ENCODE results near the gene RADIL.

Gene RADIL

DNA sequence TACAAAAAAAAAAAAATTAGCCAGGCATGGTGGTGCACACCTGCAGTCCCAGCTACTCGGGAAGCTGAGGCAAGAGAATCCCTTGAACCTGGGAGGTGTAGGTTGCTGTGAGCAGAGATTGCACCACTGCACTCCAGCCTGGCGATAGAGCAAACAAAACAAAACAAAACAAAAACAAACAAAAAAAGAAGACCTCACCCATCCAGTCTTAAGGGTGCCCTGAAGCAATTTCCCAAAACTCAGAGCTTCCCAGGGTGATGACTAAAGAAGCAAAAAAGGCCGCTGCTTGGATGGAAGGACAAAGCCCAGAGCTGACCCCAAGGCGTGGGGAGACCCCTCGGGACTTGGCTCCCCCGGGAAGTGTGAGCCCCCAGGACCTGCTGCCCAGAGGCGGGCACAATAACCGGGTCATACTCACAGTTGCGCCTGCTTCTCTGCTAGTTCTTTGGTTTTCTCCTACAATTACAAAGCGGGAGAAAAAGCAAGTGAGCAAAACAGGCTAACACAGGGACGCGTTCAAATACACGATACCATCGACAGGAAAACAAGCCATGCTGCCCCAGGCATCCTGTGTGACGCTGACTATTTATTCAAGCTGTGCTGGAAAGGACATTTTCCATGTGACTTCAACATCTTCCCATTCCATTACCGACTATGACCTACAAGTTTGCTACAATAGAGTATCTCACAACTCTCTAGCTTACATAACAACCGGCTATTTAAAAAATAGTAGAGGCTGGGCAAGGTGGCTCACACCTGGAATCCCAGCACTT, 51.6 kb downstream of the RADIL start:
- no peak for DNase-seq

DNA sequence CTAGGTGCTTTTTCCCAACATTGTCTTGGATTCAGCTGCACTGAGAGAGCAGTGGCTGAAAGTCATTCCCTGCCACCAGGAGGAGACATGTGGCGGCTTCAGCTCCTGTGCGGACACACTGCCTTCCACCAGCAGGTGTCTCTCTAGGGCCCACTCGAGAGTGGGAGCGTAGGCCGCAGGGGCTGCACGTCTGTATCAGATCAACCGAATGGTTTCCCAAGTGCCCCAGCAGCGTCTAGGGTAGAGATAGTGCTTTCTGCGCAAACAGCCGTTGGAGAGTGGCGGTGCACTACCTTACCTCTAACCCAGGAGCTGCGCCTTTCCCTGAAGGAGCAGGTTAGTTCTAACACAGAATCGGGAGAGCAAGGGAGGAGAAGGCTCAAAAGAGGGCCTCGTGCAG, 53.3 kb downstream of the RADIL start:
- DNase-seq = peak; percentile 92 to 93

DNA sequence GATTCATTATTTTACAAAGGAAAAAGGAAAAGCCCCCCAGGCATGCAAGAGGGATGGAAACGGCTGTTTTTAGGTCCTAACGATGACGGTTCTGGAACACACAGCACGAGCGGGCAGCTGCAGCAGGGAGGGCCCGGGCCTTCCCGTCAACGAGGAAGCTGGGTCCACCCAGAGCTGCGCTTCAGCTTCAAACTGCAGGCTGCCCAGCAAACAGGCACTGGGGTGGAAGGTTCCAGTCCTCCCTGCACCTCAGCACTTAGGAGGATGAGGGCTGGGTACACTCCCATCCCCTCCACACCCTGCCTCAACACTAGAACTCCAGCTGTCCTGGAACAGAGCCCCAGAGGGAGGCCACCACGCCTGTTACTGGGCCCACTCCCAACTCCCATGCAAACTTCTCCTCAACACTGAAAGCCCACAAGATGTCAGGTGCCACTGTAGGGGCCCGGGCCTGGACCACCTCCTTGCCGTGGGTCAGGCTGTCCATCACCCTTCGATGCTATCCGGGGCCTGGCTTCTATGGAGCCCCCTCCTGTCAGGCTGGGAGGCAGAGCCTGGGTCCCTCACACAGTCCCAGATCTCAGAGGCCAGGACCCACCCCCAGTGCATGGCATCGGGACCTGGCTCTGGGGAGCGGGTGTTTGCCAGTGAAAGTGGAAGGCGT, 54.7 kb downstream of the RADIL start:
- no peak for DNase-seq

DNA sequence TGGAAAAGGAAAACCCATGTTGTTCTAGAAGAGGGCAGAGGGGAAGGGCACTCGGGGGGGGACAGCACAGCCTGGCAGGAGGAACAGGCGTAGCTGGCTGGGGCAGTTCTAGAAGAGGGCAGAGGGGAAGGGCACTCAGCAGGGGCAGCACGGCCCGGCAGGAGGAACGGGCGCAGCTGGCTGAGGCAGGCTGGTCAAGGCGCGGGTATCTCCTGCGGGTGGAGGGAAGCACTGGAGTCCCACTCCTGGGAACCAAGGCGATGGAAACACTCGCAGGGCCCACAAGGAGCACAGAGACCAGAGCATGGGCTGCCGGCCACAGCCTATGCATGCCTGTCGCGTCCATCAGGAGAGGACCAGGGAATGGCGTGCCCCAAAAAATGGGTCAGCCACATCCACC, 58.4 kb downstream of the RADIL start:
- no peak for DNase-seq

DNA sequence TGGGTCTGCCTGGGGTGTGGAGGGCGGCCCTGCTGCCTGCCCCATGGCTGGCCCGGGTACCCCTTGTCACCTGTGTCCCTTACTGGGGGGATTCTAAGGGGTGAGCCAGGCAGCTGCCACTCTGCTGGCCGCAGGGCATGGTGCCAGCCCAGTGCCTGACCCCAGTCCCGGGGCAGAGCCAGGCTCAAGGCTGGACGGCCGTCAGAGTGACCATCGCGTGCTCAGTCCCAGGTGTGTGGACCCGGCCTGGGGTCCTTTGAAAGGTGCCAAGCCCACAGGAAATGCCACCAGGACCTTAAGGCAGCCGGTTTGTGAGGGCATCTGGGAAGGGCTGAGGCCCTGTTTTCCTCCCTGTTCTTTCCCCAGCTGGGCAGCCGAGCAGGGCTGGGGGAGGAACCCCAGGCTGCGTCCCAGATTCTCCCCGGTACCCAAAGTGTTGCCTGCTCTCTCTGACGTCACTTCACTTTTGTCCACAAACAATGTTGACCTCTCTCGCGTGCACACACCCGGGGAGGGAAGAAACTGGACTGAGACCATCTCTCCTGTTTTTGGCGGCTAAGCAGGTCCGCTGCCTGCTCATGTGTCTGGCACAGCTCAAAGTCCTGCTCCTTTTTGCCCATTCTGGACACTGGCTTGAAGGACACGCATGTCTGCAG, 59.3 kb downstream of the RADIL start:
- DNase-seq = peak in 1 of 2 experiments; percentile 29

DNA sequence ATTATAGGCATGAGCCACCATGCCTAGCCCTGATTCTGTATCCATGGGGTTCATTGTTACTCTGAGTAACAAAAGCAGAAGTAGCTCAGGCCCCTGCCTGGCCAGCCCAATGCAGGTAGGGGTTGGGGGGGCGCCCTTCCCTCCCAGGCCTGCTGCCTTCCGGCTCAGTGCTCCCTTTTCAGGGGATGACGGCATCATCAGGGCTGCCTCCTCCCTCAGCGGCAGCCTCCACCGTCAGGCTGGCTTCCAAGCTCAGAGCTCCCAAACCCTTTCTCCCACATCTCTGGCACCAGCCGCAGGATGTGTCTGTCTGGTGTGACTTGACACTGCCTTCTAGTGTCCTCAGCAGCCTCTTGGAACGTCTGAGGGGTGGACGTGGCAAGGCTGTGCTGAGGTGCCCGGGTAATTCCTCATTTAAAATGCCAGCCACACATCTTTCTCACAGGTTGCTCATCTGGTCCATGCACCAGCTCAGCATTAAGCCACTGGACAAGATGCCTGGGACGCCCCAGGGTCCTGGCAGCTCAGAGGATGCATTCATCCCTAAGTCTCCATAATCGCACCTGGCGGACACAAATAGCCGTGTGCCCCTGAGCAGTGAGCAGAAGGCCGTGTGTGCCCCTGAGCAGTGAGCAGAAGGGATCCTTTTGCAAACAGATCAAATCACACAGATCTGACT, 59.9 kb downstream of the RADIL start:
- no peak for DNase-seq

DNA sequence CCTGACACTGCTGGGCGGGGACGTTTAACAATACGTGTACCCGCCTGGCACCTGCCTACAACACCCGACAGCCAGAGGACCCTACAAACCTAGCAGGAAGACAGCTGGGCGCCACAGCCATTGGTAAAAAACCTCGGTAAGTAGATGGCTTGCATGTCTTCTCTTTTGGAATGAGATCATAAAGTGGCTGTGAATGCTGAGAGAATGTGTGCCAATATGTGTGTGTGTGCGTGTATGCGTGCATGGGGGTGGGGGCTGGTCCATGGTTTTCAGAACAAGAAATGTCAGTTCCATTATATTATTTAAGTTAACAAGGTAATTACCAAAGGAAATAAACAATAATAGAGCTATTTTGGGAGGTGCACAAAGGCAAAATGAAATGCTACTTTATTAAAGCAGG, 60.8 kb downstream of the RADIL start:
- DNase-seq = no peak

DNA sequence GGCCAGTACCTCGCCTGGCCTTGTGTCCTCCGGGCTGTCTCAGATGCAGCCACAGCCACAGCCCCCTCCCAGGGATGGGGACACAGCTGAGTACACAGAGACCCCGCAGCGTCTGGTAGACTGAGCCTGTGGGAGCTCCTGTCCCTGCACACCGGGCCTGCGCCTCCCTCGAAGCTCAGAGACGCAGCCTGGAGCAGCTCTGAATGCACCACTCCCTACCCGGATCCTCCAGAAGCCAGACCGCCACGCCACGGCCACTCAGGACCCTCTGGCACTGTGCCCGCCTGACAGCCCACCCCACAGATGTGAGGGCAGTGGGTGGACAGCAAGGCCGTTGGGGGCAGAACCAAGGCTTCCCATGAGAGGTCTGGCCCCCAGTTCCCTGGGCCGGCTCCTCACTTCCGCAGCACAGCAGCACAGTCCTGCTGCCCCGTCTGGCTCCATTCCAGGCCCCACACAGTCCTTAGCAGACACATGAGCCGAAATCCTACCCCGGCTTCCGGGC, 62.5 kb downstream of the RADIL start:
- no peak for DNase-seq

DNA sequence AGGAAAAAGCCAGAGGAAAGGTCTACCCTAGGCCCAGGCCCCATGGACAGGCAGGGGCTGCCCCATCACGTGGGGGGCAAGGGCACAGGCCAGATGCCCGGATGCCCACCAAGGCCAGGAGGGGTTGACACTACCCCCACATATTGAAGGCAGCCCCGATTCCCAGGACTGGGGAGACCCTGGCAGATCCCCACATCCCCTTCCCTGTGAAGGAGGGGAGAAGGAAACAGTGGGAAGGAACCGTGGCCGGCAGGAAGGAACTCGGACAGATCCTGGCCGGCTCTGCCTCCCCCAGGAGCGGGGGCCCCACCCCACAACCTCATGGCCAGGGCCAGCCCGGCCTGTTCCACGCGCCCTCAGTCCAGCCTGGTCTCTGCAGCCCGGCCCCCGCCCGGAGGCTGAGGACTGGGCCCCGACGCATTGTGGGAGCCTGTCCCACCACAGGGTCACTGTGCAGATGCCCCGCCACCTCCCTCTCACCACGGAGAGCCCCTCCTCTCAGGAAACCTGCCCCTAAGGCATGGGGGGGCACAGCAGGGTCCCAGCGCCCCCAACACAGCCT, 63.0 kb downstream of the RADIL start:
- DNase-seq = no peak

DNA sequence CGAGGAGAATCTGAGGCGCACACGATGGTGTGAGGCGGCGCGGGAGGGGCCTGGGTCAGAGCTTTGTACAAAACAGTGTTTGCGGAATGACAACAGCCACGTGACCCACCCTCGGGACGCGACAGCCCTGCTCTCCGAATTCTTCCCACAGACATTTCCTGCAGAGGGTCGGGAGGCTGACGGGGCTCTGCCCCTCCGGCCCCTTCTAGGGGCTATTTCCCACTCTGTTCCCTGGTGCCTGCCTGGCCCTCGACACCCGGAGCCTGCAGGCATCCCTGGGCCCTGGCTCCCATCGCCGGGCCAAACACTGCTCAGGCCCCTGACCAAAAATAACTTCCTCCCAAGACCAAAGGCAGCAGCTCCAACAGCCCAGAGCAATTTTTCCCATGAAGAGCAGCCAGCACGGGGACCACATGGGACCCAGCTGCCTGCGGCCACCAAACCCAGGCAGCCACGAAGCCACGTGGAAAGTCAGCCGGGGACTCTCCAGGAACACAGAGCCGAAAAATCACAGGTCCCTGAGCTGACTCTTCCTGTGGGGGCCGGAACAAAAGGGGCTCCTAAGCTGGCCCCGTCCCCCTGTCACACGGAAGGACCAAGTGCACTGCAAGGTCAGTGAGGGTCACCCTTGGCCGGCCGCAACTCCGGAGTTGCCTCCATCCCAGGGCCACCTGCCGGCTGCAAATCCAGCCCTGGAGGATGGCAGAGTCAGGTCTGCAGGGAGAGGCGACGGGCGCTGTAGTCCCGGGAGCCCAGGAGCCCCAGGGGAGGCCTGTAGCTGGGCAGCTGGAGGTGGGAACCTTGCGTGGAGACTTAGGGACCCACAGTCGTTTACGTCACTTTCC, 63.7 kb downstream of the RADIL start:
- DNase-seq = no peak

DNA sequence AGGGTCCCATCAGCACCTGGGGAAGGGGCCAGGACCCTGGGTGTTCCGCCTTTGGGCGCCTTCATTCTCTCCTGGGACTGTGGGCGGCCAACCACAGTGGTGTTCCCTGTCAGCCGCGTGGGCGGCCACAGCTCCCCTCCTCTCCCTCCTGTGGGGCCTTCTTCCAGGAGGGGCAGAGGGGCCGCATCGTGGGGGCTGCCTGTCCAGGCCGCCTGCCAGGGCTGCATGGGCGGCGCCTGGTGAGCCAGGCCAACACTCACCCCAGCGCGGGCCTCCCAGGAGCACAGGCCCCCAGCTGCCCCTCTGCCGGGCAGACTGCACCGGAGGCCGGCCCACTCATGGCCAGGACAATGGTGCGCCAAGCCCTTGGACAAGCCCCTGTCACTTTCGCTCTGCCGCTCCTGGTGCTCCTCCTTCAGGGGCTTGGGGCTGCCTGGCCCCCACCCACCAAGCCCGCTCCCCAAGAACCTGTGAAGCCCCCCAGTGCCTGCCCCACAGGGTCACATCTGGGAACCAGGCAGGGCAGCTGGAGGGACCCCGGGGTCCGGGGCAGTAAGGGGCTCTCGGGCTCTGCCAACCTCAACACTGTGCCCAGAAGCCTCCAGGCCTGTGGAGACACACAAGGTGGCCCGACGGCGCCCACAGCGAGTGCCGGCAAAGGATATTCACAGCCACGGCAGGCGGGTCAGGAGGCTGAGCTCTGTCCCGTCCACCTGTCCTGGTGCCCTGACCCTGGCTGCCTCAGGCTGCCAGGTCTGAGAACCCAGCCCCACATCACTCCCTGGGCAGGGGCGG, 65.3 kb downstream of the RADIL start:
- no peak for DNase-seq

DNA sequence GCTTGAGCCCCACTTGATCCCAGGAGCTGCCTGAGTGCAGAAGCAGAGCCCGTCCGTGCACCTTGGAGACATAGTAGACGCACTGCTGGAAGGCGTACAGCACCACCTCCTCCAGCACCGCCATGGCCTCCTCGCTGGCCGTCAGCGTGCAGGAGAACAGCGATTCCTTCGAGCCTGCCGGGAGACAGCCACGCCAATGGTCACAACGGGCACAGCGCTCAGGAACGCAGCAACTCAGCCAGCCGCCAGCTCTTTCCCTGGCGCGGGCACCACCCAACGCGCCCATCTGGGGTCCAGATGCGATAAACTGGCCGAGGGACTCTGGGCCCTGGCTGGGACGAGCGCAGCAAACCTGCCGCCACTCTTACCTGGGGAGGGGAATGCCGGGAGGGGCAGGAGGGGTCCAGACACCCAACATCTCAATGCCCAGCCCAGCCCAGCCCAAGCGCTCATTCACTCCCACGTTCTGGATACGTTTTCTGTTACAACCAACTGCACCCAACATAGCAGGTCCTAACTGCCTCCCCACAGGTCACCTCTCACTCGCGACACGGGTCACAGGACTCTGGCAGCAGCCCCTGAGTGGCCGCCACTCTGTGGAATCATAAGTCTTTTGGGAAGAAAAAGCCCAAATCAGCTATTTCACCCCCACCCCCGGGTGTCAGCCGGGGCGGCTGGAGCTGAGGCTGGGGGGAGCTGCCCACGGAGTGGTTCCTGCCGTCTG, 66.2 kb downstream of the RADIL start:
- no peak for DNase-seq

DNA sequence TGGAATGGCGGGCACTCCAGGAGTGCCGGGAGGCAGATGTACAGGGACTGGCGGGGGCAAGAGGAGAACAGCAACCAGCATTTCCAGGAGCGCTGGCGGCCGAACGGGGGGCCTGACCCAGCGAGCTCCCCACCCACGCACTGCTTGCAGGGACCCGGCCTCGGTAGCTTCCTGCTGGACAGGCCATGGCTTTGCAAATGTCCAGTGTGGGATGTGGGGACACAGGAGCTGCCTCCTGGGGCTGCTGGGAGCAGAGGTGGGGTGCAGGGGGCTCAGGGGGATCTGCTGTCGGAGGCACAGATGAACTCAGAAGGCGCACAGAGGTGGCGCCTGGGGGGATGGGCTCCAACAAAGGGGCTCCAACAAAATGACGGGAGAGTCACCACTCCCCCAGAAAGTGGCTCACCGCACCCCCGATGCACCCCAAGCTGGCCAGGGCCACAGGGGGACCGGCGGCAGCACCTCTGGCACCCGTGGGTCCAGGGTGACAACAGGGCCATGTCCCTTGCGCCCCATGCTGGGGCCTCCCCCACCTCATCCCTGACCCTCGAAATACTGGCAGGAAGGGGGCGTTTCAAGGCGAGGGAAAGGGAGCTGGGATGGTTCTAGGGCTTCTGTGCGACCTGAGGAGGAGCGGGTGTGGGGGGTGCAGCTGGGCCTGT, 67.0 kb downstream of the RADIL start:
- no peak for DNase-seq

DNA sequence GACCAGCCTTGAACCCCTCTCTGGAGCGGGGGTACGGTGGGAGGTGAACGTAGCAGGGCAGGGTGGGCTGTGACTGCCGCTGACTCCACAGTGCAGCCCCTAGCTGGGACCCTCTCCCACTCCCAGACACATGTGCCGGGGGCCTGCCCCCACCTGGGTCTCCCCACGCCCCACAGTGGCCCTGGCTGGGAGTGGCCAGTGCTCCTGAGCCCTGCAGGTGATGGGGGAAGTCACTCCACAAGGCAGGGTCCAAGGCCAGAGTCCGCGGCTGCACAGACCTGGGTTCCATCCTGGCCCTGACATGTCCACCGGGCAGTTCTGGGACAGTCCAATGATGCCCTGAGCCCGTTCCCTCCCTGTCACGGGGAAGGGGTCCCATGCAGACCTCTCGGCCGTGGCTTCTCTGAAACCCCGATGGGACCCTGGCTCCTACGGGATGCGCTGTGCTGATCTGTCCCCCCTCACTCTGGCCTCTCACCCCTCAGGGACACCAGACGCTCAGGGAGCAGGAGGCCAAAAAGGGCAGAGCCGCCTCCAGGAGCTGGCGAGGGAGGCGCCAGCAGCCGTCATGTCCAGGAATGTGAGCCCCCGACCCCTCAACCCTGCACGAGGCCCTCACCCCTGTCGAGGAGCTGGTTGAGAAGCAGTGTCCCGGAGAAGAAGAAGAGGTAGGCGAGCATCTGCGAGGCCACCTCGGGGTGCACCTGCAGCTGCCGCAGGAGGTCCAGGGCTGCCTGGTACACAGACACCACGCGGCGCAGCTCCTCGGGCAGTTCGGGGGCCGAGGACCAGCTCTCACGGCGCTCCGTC, 67.7 kb downstream of the RADIL start:
- DNase-seq = no peak

DNA sequence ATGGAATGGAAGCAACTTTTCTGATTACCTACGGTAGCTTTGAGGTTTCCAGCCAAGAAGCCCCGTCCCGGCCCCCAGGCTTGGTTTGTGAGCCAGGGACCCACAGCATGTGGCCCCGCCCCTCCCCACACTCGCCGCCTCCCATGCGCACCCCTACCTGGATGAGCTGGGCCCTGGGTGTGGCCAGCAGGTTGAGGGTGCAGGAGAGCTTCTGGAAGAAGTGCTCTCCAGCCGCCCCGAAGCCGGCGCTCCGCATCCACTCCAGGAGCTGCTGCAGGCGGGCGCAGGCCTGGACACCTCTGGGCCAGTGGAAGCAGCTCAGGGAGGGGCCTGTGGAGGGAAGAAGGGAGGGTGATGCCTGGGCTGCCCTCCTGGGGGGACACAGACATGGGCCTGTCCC, 68.4 kb downstream of the RADIL start:
- no peak for DNase-seq

DNA sequence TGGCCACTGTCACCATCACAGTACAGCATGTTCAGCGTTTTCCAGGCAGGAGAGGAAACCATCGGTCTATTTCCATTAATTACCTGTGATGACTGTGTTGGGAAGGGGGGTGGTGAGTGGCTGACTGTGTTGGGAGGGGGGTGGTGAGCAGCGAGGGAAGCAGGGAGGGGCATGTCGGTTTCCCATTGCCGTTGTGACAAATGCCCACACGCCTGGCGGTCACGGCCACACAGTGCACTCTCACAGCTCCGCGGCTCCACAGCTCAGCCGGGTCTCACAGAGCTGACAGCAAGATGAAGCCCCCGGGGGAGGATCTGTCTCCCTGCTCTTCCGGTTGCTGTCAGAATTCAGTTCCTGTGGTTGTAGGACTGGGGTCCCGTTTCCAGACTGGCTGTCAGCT, 69.1 kb downstream of the RADIL start:
- DNase-seq = no peak

DNA sequence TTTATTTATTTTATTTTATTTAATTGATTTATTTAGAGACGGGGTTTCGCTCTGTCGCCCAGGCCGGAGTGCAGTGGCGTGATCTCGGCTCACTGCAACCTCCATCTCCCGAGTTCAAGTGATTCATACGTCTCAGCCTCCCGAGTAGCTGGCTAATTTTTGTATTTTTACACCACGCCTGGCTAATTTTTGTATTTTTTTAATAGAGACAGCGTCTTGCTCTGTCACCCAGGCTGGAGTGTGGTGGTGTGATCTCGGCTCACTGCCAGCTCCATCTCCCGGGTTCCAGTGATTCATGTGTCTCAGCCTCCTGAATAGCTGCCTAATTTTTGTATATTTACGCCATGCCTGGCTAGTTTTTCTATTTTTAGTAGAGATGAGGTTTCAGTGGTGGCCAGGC, 73.8 kb downstream of the RADIL start:
- DNase-seq = no peak

DNA sequence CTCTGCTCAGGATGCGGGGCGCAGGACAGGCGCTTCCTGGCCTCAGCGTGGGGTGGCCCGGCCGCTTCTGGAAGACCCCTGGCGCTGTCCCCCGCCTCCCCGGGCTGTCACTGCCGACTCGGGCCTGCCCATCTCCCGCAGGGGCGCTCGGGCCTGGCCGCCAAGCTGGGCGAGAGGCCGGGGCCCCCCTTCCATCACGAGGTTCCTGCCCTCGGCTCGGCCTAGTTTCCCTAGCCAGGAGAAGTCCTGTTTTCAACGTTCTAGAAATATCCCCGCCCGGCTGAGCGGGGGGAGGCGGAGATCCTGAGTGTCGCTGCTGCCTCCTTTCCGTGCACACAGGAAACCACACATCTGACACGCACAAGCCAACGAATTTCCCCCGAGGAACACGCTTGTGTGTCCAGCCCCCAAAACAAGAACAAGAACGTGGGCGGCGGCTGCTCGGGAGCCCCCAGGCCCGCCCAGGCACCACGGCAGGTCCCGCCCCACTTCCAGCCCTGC, 74.4 kb downstream of the RADIL start:
- no peak for DNase-seq

DNA sequence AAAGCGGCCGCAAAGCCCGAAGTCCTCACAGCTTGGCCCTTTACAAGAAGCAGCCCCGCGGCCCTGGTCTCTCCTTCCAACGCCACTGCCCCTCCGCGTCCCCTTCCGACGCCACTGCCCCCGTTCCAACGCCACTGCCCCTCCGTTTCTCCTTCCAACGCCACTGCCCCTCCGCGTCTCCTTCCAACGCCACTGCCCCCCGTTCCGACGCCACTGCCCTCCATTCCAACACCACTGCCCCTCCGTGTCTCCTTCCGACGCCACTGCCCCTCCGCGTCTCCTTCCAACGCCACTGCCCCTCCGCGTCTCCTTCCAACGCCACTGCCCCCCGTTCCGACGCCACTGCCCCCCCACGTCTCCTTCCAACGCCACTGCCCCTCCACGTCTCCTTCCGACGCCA, 75.0 kb downstream of the RADIL start:
- DNase-seq = no peak

Data from SHP77 (cell line).